Measurements from ENCODE around the gene PCDH18.
"Not testable (repeated sequence)": the region's sequence is repeated elsewhere in the genome, so short reads cannot be mapped to it uniquely, and the experiment has no call there.

PCDH18 gene

GRCh38 chr4:137528673-137529072 lies 3.6 kb downstream of the PCDH18 start:
- DNase-seq = no peak

- no peak for DNase-seq
Measured at GRCh38 chr4:137526681-137527080, 5.6 kb downstream of the PCDH18 start.

- no peak for DNase-seq
Measured at GRCh38 chr4:137524725-137525369, 7.4 kb downstream of the PCDH18 start.

- DNase-seq = no peak
Measured at GRCh38 chr4:137523329-137523728, 9.0 kb downstream of the PCDH18 start.

GRCh38 chr4:137521053-137521452 lies 11.2 kb downstream of the PCDH18 start:
- DNase-seq = no peak

GRCh38 chr4:137519406-137519805 lies 12.9 kb downstream of the PCDH18 start:
- DNase-seq = no peak

GRCh38 chr4:137517323-137517722 lies 15.0 kb downstream of the PCDH18 start:
- DNase-seq = not testable (repeated sequence)

GRCh38 chr4:137514406-137515111 lies 17.7 kb downstream of the PCDH18 start:
- no peak for DNase-seq

GRCh38 chr4:137510557-137511265 lies 21.6 kb downstream of the PCDH18 start:
- no peak for DNase-seq

- no peak for DNase-seq
Measured at GRCh38 chr4:137509855-137510282, 22.4 kb downstream of the PCDH18 start.

GRCh38 chr4:137502339-137503129 lies 29.8 kb downstream of the PCDH18 start:
- DNase-seq = no peak

- not testable (repeated sequence) for DNase-seq
Measured at GRCh38 chr4:137496267-137496666, 36.0 kb downstream of the PCDH18 start.

- no peak for DNase-seq
Measured at GRCh38 chr4:137495578-137495977, 36.7 kb downstream of the PCDH18 start.

- not testable (repeated sequence) for DNase-seq
Measured at GRCh38 chr4:137483313-137483959, 48.9 kb downstream of the PCDH18 start.

GRCh38 chr4:137479657-137480056 lies 52.6 kb downstream of the PCDH18 start:
- DNase-seq = not testable (repeated sequence)

GRCh38 chr4:137476345-137476744 lies 55.9 kb downstream of the PCDH18 start:
- DNase-seq = no peak

- no peak for DNase-seq
Measured at GRCh38 chr4:137474711-137475301, 57.5 kb downstream of the PCDH18 start.

GRCh38 chr4:137471895-137472294 lies 60.4 kb downstream of the PCDH18 start:
- peak; percentile 25 for DNase-seq

GRCh38 chr4:137471461-137471860 lies 60.8 kb downstream of the PCDH18 start:
- no peak for DNase-seq

GRCh38 chr4:137470806-137471205 lies 61.5 kb downstream of the PCDH18 start:
- DNase-seq = no peak
